HG03439 (cell line): ENCODE data around the gene HMGB2.

ENCODE experiments used
- ATAC-seq: cut with Tn5 transposase; IDR thresholded peaks from one replicate; pipeline ENCODE4 v1.9.1; 2021; ENCODE audit warnings: mild to moderate bottlenecking, moderate library complexity; ENCODE audit not compliant: unreplicated experiment

HMGB2 gene

DNA sequence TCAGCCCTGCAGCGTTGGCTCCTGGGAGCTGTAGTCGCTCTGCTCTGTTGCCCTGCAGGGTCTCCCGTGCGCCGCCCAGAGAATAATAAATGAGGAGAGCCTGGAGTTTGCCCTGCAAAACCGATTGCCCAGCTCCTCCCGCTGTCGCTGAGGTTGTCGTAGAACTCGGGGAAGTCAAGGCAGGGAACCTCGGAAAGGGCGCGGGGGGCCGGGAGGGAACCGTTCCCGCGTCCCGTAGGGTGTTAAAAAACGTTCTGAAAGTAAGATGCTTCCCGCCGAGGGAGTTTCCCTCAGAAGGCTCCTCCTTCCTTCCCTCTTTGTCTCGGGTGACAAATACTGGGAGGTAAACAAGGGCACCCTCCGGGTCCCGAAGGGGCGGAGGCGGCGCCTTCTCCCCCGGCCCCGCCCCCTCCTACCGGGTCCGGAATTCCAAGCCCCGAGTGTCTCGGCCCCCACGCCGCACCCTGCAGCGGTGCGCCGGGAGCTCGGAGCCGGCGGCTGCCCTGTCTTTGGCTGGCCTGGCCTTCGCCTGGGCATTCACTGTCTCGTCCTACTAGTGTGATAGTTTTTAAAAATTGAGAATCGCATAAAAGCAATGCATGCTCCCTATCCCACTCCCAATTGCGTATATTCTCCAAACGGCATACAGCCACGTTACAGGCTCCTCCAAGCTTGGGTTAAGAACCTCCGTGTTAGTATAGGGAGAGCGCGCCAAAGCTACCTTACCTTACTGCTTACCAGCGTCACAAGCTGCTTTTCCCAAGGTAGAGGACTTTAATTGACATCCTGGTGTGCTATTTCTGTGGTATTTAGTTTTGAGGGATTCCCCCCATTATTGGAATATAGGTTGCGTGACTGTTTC lies 964 bp upstream of the HMGB2 start:
- ATAC-seq = peak; percentile 32

DNA sequence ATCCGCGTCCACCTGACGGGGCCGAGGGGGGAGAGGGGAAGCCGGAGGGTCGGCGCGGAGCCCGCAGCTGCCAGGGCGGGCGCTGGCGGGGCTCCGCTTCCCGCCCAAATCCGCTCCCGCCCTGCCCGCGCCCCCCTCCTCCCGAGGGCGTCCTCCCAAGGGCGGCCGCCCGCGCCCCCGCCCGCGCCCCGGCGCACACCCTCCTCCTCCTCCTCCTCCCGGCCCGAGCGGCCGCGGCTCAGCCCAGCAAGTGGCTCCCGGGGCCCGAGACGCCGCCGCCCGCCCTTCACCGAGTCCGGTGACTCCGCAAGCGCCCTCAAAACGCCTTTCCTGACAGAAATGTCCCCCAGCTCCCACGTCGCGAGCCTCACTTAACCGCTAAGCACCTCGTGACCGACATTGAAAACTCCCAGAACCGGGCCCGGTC lies 487 bp downstream of the HMGB2 start:
- ATAC-seq = peak; percentile 0

DNA sequence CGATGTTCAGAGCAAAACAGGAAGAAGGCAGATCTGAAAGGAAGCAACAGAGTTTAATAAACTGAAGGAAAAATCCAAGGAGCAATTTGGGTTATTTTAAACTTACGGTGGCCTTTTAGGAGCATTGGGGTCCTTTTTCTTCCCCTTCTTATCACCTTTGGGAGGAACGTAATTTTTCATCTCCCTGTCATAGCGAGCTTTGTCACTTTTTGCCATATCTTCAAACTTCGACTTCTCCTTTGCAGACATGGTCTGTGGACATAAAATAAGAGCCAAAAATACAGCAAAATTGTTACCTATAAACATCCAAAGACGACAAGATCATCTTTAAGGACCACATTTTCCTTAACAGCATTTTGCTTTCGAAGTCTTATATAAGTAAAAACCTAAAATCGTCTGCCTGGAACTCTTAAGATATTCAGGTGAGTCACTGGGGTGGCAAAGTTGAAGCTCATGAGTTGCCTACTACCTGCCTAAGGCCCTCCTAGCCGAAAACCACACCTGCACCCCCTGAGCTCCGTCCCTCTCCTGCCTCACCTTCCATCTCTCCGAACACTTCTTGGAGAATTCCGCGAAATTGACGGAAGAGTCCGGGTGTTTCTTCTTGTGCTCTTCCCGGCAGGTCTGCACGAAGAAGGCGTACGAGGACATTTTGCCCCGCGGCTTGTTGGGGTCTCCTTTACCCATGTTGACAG lies 1.0 kb downstream of the HMGB2 start:
- no peak for ATAC-seq

DNA sequence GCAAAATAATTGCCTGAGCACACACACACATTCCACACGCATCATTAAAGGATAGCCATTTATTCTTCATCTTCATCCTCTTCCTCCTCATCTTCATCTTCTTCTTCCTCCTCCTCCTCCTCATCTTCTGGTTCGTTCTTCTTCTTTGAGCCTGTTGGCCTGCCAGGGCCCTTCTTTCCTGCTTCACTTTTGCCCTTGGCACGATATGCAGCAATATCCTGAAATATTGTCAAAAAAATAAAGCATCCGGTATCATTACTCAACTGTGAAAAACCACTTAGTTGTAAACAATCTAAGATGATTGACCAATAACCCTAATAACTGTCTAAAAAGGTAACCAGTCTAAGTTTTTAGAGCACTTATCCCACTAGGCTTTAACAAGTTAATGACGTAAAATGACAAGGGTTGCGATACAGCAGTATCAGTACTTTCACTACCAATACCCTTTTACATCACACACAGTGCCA lies 2.1 kb downstream of the HMGB2 start:
- ATAC-seq = no peak

DNA sequence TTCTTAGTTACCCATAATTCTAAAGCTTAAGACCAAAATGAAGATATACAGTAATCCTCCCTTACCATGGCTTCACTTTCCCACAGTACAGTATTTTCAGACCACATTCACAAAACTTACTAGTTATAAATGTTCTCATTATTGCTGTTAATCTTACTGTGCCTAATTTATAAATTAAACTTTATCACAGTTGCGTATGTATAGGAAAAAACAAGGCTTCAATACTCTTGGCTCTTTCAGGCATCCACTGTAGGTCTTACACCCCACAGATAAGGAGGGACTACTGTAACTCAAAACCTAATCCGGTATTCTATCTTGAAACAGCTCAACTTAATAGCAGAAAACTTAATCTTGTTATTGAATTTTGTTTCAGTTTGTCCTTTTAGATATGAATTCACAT lies 3.6 kb downstream of the HMGB2 start:
- ATAC-seq = no peak

DNA sequence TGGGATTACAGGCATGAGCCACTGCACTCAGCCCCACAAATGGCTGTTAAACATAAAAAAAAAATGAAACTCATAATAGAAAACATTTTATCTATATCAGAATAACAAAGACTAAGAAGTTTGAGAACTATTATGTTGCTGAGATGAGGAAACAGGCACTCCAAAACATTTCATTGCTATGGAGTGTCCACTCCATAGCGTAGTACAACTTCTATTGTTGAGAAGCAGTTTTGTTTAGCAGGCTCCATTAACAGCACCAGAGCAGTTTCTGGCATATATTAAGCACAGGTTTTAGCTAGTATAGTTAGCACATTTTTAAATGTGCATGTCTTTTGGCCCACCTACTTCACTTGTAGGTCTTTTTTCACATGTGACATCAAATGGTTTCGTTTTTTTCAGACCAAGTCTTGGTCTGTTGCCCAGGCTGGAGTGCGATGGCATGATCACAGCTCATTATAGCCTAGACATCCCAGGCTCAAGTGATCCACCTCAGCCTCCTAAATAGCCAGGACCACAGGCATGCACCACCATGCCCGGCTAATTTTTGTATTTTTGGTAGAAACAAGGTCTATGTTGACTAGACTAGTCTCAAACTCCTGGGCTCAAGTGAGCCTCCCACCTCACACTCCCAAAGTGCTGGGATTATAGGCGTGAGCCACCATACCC lies 5.8 kb downstream of the HMGB2 start:
- ATAC-seq = no peak

DNA sequence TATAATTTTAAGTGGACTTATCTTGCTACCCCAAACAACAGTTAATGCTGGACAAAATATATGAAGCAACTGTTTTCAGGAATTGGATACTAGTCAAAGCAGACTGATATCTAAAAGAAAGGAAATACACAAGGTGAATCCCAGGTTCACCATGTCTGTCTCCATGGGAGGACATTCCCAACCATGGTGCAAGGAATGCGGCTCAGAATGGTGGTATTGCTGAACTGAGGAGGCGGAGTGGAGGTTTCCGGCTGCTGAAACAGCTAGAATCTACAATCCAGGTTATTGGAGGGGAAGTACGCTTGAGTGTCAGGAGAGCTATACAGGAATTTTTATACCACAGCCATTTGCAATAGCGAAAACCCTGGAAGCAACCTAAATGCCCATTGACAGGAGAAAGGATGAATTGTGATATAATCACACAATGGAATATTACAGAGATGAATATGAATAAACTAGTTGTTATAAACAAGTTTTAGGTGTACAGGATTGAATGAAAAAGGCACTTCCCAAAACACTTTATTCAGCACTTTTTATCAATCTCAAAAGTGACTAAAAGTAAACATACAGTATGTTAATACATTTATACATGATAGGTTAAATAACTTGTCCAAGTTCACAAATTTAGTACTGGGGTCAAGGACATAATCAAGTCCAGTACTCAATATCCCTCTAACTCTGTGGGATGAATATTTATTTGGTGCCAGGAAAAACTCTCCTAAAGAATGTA lies 9.0 kb downstream of the HMGB2 start:
- no peak for ATAC-seq

DNA sequence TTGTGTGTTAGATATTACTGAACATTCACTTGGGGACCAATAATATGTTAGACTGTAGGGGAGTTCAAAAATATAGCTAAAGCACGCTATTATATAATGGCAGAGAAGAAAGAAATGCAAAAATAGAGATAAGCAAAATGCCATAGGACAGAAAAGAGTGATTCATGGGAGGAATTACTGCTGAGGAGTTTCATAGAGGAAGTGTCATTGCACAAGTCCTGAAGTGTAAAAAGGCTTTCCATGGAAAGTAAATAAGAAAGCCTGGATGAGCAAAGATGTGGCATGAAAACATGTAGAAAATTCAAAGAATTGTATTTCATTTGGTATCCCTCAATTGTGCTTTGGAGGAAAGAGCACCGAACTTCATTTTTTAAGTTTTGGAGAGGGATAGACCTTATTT lies 14.5 kb downstream of the HMGB2 start:
- ATAC-seq = no peak

DNA sequence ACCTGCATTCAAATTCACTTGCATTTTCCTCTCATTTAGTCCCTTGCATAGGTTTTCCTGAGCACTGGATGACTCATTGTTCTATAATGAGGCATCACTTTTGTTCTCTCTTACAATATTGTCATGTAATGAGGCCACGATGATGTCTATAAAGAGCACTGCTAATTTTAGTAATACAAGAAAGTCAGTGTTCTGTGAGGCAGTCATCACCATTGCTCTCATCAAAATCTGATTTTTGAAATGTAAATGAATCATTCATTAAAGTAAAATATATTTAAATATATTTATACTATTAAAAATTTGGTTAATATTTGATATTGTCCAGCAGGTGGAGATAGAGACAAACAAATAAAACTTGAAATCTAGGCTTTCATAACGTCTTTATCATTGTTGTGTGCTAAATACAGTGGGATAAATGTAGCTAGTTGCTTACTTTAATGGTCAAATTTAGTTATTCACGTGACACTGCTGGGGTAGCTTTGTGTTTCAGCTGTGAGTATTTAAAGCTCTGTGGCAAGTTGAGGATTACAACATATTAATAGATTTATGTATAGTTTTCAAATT lies 15.4 kb downstream of the HMGB2 start:
- ATAC-seq = no peak

DNA sequence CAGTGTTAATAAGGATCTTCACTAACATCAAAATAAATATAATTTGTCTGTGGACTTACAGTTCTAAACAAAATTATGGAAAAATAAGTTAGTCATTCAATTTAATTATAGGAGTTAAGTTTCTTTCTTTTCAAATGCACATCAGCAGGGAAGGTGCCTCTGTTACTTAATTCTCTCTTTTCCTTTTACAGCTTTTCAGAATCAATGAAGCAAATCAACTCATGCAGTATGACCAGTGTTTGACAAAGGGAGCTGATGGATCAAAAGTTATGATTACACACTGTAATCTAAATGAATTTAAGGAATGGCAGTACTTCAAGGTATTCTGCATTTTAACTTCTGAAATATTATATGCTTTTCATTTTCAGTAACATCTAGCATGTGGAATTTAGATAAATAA lies 15.9 kb downstream of the HMGB2 start:
- no peak for ATAC-seq

DNA sequence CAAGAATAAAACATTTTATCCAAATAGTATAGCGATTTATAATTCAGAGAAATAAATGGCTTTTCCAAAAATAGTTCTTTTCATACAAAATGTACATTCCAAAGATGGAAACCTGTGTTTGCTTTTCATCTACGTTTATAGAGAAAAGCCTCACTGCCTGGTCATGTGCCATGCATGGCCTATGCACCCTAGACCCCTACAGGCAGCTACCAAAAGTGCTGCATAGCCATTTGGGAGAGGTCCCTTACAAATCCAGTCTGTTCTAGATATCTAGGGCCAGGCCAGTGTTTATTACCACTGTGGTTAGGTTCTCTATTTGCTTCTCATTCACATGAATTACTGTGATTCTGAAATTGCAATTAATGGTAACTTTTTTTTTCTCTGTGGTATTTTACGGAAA lies 17.2 kb downstream of the HMGB2 start:
- no peak for ATAC-seq

DNA sequence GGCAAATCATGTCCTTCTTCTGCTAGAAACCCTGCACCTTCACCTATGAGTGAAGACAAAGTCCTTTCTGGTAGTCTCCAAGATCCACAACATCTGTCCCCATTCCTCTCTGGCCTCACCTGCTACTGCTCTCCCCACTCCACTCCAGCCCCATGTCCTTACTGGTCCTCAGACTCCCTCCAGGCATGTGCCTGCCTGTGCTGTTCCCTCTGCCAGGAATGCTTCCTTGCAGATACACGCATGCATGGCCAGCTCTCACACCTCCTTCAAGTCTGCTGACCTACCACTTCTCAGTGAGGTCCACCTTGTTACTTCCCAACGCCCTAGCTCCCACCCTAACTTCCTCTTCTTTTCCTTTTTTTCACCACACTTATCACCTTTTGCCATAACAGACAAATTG lies 18.1 kb downstream of the HMGB2 start:
- no peak for ATAC-seq

DNA sequence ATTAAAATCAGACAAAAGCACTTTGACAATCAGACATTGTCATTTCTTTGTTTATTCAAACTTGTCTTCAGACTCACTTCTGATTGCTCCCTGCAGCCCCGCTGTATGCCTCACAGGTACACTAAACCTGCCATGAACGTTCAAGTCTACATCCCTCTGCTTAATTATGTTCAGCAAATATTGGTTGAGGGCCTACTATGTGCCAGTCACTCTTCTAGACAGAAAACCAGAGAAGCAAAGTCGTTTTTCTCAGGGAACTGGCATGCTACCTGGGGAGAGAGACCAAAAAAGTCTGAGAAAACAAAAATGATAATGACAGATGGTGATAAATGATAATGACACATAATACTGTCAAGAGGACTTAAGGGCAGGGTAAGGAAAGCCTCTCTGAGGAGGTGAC lies 19.4 kb downstream of the HMGB2 start:
- ATAC-seq = no peak

DNA sequence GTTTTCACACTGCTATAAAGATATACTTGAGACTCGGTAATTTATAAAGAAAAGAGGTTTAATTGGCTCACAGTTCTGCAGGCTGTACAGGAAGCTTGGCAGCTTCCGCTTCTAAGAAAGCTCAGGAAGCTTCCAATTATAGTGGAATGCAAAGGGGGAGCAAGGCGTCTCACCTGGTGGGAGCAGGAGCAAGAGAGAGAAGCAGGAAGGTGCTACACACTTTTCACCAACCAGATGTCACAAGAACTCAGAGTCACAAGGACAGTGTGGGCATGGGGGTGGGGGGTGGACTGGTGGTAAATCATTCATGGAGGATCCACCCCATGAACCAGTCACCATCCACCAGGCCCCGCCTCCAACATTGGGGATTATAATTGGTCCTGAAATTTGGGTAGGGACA lies 22.8 kb downstream of the HMGB2 start:
- ATAC-seq = no peak

DNA sequence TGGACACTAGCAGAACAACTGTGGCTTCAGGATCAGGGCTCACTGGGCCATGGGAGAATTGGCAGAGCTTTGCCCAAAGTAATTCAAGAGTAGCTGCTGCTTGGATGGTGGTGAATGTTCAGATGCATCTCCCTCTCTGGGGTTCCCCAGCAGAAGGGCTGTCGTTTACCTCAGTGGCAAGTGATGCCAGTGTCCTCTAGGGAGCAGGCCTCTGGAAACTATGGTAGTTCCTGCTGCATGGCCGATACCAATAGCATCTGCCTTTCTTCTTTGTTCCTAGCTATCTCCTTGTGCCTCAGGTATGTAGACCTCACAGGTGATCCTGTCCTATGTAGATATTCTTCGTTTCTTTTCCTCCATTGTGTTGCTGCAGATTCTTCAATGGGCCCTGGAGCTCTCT lies 26.4 kb downstream of the HMGB2 start:
- ATAC-seq = no peak

DNA sequence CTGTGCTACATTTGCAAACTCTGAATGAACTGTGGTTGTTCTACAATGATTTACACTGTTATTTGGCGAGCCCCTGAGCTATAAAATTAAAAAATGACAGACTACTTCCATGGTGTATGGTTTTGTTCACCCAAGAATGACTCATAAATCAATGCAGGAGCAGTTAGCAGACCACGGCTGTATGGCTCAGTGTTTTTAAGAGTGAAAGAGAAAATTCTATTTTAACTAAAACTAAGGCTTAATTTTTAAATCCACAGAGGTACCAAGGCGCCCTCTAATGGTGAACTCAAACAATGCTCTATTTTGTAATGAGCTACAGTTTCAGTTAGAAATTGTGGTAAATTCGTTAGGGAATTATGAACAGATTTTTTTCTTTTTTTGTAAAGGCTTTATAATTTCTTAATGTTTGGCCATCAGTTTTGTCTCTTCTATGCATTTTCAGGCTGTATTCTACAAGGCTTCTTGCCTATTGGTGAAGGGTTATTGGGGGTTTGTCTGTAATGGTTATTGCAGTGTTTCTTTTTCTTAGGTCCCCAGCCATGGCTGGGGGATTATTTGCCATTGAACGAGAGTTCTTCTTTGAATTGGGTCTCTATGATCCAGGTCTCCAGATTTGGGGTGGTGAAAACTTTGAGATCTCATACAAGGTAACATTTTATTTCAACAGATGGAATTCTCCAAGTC lies 32.5 kb downstream of the HMGB2 start:
- ATAC-seq = no peak

DNA sequence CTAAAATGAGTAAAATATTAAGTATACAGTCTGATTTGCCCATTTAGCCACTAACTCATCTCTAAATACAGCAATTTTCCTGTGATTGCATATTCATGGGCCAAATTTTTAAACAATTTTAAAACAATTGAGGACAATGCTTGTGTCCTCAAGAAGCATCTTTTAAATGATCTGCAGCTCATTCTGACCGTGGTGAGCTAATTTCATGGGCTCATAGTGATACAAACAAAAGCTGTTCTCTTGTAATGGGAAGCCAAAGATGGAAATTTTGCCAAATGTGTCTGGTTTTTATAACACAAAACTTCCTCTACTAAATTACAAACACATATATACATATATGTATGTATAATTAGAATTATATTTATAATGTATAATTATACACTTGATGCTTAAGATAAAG lies 39.7 kb downstream of the HMGB2 start:
- ATAC-seq = no peak

DNA sequence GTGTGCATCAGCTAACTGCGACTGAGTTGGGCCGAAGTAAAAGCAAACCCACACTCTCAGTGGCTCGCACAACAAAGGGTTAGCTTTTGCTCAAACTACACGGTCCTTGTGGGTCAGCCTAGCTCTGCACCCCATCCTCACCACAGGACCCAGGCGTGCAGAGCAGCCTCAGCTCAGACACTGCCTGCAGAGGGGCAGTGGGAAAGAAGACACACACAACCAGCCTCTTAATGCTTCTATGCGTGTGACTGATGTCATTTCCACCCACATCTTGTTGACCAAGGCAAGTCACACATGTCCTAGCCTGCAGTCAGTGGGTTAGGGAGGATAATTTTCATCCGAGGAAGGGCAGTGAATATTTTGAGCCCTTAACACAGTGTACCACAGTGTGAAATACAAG lies 40.5 kb downstream of the HMGB2 start:
- ATAC-seq = no peak

DNA sequence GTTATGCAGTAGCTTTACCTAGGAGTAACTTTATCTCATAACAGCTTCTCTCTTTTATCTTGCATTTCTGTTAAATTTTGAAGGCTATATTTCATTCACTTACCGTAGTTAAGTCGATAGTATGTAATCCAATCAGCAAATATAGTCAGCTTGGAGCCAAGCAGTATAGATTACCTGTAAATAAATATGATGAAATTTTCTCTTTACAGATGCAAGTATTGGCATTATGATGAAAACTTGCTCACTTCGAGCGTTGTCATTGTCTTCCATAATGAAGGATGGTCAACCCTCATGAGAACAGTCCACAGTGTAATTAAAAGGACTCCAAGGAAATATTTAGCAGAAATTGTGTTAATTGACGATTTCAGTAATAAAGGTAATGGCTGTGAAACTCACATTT lies 42.3 kb downstream of the HMGB2 start:
- no peak for ATAC-seq

DNA sequence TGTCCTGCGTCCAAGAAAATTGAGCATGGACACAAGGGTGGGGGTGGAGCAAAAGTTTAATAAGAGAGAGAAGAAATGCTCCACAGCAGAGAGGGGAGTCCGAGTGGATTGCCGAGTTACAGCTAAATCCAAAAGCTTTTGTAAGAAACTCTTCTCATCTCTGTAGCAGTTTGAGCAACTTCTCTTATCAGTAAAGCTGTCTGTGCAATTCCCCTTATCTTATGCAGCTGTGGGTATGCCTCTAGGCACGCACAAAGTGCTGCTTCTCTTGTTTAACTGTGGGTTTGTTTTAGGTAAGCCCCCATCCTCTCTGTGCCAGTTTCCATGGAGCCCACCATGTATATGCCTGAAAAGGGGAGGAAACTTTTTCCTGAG lies 44.8 kb downstream of the HMGB2 start:
- ATAC-seq = no peak
